Measurements from ENCODE around the gene KRTAP1-5.
"Not testable (repeated sequence)": the region's sequence is repeated elsewhere in the genome, so short reads cannot be mapped to it uniquely, and the experiment has no call there.

The KRTAP1-5 gene, protein sequence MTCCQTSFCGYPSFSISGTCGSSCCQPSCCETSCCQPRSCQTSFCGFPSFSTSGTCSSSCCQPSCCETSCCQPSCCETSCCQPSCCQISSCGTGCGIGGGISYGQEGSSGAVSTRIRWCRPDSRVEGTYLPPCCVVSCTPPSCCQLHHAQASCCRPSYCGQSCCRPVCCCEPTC

DNA sequence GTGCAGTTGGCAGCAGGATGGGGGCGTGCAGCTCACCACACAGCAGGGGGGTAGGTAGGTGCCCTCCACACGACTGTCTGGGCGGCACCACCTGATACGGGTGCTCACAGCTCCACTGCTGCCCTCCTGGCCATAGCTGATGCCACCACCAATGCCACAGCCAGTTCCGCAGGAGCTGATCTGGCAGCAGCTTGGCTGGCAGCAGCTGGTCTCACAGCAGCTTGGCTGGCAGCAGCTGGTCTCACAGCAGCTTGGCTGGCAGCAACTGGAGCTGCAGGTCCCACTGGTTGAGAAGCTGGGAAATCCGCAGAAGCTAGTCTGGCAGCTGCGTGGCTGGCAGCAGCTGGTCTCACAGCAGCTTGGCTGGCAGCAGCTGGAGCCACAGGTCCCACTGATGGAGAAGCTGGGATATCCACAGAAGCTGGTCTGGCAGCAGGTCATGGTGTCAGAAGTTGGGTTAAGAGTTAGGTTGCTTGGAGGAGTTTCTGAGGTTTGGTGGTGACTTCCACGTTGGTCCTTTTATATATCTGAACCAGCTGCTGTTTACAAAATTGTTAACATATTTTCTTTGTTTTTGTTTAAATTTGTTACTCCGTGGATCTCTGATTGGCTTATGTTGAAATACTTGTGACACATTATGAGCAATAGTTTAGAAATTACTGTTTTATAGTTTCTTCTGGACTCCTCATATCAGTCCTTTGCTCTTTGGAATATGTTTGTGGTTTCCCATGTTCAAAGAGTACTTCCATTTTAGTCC is at the start of gene KRTAP1-5:
TSS of gene KRTAP1-5 (minus strand) at position 494 of the 757 bp plus-strand sequence. CDS start at position 441, 53 bp downstream.
- no peaks in the 10 kb centered on the region for H3K4me1 ChIP-seq (ENCODE audit: control insufficient read depth in 1 of 2, insufficient read depth in 2 of 2, low read length in 2 of 2)

DNA sequence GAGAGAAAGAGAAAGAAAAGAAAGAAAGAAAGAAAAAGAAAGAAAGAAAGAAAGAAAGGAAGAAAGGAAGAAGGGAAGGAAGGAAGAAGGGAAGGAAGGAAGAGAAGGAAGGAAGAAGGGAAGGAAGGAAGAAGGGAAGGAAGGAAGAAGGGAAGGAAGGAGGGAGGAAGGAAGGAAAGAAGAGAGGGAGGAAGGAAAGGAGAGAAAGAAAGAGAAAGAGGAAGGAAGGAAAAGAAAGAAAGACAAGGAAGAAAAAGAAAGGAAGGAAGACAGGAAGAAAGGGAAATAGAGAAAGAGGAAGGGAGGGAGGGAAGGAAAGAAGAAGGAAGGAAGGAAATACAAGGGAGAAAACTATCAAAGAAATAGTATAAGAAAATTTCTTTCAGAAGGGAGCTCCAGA is 49.8 kb upstream of the KRTAP1-5 start:
- H3K27ac ChIP-seq (ENCODE audit: low read length): no peak overlapping the region

More for the DNA sequence above, at the start of gene KRTAP1-5:
- Histone ChIP-seq H3K9me3 (ENCODE audit: control insufficient read depth in 1 of 2, low read length in 2 of 2) (no peaks in the 10 kb centered on the region), H3K27ac (ENCODE audit: low read length) (no peak within 1 kb of the TSS), H3K4me3 (ENCODE audit: low read depth in 1 of 2, low read length in 2 of 2) (no peak within 1 kb of the TSS), H3K27me3 (ENCODE audit: low read depth, low read length) (no peaks in the 10 kb centered on the region), H3K36me3 (ENCODE audit: control insufficient read depth in 1 of 2, insufficient read depth in 2 of 2, low read length in 2 of 2) (no peaks in the 10 kb centered on the region)

GRCh38 chr17:41073676-41074075 is 46.7 kb upstream of the KRTAP1-5 start:
- Histone ChIP-seq H3K36me3 (ENCODE audit: control insufficient read depth in 1 of 2, insufficient read depth in 2 of 2, low read length in 2 of 2) (no peaks in the 10 kb centered on the region), H3K9me3 (ENCODE audit: control insufficient read depth in 1 of 2, low read length in 2 of 2) (no peaks in the 10 kb centered on the region), H3K4me1 (ENCODE audit: control insufficient read depth in 1 of 2, insufficient read depth in 2 of 2, low read length in 2 of 2) (no peaks in the 10 kb centered on the region), H3K4me3 (ENCODE audit: low read depth in 1 of 2, low read length in 2 of 2) (no peak overlapping the region), H3K27me3 (ENCODE audit: low read depth, low read length) (no peaks in the 10 kb centered on the region), H3K27ac (ENCODE audit: low read length) (no peak overlapping the region)

More for the DNA sequence above, 49.8 kb upstream of the KRTAP1-5 start:
- Histone ChIP-seq H3K4me1 (ENCODE audit: control insufficient read depth in 1 of 2, insufficient read depth in 2 of 2, low read length in 2 of 2) (no peaks in the 10 kb centered on the region), H3K9me3 (ENCODE audit: control insufficient read depth in 1 of 2, low read length in 2 of 2) (no peaks in the 10 kb centered on the region), H3K27me3 (ENCODE audit: low read depth, low read length) (no peaks in the 10 kb centered on the region), H3K4me3 (ENCODE audit: low read depth in 1 of 2, low read length in 2 of 2) (no peak overlapping the region), H3K36me3 (ENCODE audit: control insufficient read depth in 1 of 2, insufficient read depth in 2 of 2, low read length in 2 of 2) (no peaks in the 10 kb centered on the region)

DNA sequence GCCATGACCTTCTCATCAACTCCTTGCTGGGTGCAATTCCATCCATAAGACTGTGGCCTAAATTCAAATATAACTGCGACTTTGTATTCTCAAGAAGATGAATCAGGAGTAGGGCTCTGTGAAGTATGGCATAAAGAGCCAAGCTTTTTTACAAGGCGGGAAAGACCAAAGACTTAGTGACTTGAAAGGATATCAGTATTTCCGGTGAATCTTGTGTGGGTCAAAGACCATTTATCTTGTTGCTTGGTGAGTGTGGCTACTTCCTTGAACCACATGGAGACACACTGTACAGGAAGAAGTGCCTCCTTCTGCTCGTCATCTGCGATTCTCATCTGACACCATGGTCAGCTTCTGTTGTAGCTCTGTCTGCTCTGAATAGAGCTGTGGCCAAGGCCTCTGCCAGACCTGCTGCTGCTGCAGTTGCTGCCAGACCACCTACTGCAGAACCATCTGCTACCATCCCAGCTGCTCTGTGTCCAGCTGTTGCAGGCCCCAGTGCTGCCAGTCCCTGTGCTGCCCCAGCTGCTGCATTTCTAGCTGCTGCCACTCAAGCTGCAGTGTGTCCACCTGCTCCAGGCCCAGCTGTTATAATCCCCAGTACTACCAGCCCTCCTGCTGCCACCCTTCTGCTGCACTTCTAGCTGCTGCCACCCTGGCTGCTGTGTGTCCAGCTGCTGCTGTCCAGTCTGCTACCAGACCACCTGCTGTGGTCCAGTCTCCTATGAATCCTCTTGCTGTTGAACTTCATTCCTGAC is 44.8 kb upstream of the KRTAP1-5 start:
- Histone ChIP-seq H3K4me1 (ENCODE audit: control insufficient read depth in 1 of 2, insufficient read depth in 2 of 2, low read length in 2 of 2) (no peaks in the 10 kb centered on the region), H3K36me3 (ENCODE audit: control insufficient read depth in 1 of 2, insufficient read depth in 2 of 2, low read length in 2 of 2) (no peaks in the 10 kb centered on the region), H3K27me3 (ENCODE audit: low read depth, low read length) (no peaks in the 10 kb centered on the region), H3K27ac (ENCODE audit: low read length) (no peak overlapping the region), H3K9me3 (ENCODE audit: control insufficient read depth in 1 of 2, low read length in 2 of 2) (no peaks in the 10 kb centered on the region), H3K4me3 (ENCODE audit: low read depth in 1 of 2, low read length in 2 of 2) (no peak overlapping the region)

DNA sequence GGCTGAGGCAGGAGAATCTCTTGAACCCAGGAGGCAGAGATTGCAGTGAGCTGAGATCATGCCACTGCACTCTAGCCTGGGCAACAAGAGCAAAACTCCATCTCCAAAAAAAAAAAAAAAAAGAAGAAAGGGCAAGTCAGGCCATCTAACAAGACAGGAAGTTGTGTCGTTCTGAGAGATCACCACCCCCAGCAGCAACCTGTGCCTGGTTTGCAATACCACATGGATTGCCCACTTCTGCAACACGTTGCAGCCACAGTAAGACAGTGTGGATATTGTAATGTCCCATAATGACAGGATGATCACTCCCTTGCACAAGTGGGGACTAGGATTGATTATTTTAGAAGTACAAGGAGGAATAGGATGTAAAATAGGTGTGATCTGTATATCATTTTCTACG is 42.0 kb upstream of the KRTAP1-5 start:
- Histone ChIP-seq H3K4me3 (ENCODE audit: low read depth in 1 of 2, low read length in 2 of 2) (no peak overlapping the region), H3K36me3 (ENCODE audit: control insufficient read depth in 1 of 2, insufficient read depth in 2 of 2, low read length in 2 of 2) (no peaks in the 10 kb centered on the region), H3K27me3 (ENCODE audit: low read depth, low read length) (no peaks in the 10 kb centered on the region), H3K4me1 (ENCODE audit: control insufficient read depth in 1 of 2, insufficient read depth in 2 of 2, low read length in 2 of 2) (no peaks in the 10 kb centered on the region), H3K27ac (ENCODE audit: low read length) (no peak overlapping the region), H3K9me3 (ENCODE audit: control insufficient read depth in 1 of 2, low read length in 2 of 2) (no peaks in the 10 kb centered on the region)

GRCh38 chr17:41067281-41067680 is 40.3 kb upstream of the KRTAP1-5 start:
- no peak overlapping the region for H3K27ac ChIP-seq (ENCODE audit: low read length)
- no peaks in the 10 kb centered on the region for H3K36me3 ChIP-seq (ENCODE audit: control insufficient read depth in 1 of 2, insufficient read depth in 2 of 2, low read length in 2 of 2)
- H3K4me3 ChIP-seq (ENCODE audit: low read depth in 1 of 2, low read length in 2 of 2): no peak overlapping the region
- H3K9me3 ChIP-seq (ENCODE audit: control insufficient read depth in 1 of 2, low read length in 2 of 2): no peaks in the 10 kb centered on the region
- no peaks in the 10 kb centered on the region for H3K4me1 ChIP-seq (ENCODE audit: control insufficient read depth in 1 of 2, insufficient read depth in 2 of 2, low read length in 2 of 2)
- H3K27me3 ChIP-seq (ENCODE audit: low read depth, low read length): no peaks in the 10 kb centered on the region

DNA sequence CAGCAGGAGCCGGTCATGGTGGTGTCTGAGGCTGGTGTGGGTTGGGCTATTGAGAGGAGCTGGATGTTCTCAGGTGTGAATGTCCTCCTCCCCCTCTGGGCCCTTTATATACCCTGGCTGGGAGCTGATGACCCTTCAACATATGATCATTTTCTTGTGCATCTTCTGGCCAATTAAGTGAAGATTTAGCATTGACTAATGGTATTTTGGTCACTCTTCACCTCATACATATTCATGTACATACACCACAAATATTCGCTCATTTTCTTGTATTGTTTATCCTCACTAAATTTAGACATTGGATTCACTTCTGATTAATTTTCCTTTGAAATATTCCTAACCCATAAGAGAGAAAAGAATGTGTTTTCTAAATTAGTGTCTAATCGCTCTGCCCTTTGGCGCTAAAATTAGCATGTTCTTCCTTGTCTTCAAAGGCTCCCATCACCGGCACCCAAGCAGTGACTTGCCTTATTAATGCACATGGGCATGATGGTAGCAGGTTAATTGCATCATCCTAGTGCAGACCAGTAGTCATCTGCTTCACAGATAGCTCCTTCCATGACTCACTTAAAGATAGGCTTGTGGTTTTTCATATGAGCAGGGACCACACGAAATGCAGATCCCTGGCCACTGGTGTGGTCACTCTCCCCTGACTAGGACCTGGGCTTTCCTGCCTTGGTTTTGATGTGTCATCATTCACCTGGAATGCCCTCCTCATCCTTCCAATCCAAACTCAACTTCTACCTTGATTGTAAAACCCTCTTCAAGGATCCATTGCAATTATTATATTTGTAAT is 39.0 kb upstream of the KRTAP1-5 start, which contains the start of gene KRTAP2-4:
TSS of gene KRTAP2-4 (minus strand) at position 51 of the 796 bp plus-strand sequence. CDS start at position 17, 34 bp downstream.
- Histone ChIP-seq H3K27me3 (ENCODE audit: low read depth, low read length) (no peaks in the 10 kb centered on the region), H3K4me3 (ENCODE audit: low read depth in 1 of 2, low read length in 2 of 2) (no peak within 1 kb of the TSS), H3K36me3 (ENCODE audit: control insufficient read depth in 1 of 2, insufficient read depth in 2 of 2, low read length in 2 of 2) (peaks cover 0 to 4% of the 10 kb centered on the region in 2 donors), H3K27ac (ENCODE audit: low read length) (no peak within 1 kb of the TSS), H3K9me3 (ENCODE audit: control insufficient read depth in 1 of 2, low read length in 2 of 2) (no peaks in the 10 kb centered on the region), H3K4me1 (ENCODE audit: control insufficient read depth in 1 of 2, insufficient read depth in 2 of 2, low read length in 2 of 2) (no peaks in the 10 kb centered on the region)

DNA sequence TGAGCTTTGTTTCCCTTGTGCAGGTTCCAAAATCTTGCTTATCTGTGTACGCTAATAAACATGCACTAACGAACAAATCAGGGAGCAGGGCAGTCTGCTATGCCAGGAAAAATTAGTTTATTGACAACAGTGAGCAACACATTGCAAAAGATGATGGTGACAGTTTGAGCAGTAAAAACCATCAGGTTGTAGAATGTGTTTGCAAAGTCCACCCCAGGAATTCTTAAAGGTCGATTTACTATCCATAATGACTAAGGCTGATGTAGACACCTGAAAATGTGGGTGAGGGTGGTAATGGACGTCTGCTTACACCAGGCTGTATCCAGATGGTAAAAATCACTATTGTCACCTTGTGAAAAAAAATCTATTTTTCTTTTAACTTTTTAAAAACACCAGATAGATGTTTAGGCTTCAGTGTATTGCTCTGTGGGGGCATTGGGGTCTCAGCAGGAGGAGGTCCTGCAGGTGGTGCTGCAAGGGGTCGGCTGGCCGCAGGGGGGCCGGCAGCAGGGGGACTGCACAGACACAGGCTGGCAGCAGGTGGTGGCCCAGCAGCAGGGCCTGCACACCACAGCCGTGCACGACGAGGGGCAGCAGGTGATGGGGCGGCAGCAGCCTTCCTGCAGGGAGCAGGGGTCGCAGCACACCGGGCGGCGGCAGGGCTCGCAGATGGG is 38.1 kb upstream of the KRTAP1-5 start:
- H3K36me3 ChIP-seq (ENCODE audit: control insufficient read depth in 1 of 2, insufficient read depth in 2 of 2, low read length in 2 of 2); H3K9me3 ChIP-seq (ENCODE audit: control insufficient read depth in 1 of 2, low read length in 2 of 2); H3K27ac ChIP-seq (ENCODE audit: low read length); H3K4me1 ChIP-seq (ENCODE audit: control insufficient read depth in 1 of 2, insufficient read depth in 2 of 2, low read length in 2 of 2); H3K4me3 ChIP-seq (ENCODE audit: low read depth in 1 of 2, low read length in 2 of 2); H3K27me3 ChIP-seq (ENCODE audit: low read depth, low read length): not testable (repeated sequence)

DNA sequence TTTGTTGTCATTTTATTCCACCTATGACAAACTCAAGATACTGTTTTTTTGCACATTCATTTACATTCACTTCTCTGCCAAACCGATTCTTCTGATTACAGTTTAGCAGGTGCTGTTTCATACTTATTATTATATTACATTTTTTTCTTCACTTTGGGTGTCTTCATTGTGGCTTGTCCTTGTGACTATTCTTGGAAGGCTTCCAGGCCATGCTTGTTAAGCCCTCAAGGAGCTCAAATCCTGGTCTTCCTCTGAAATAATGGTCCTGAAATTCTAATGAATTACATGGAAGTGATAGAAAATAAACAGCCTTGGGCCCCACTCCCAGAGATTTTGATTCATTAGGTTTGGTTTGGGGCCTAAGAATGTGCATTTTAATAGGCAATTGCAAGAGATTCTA is 37.3 kb upstream of the KRTAP1-5 start:
- no peaks in the 10 kb centered on the region for H3K27me3 ChIP-seq (ENCODE audit: low read depth, low read length)
- no peaks in the 10 kb centered on the region for H3K9me3 ChIP-seq (ENCODE audit: control insufficient read depth in 1 of 2, low read length in 2 of 2)

GRCh38 chr17:41063449-41063848 is 36.4 kb upstream of the KRTAP1-5 start:
- Histone ChIP-seq H3K27ac (ENCODE audit: low read length) (no peak overlapping the region), H3K36me3 (ENCODE audit: control insufficient read depth in 1 of 2, insufficient read depth in 2 of 2, low read length in 2 of 2) (peaks cover 0 to 4% of the 10 kb centered on the region in 2 donors), H3K4me3 (ENCODE audit: low read depth in 1 of 2, low read length in 2 of 2) (no peak overlapping the region), H3K9me3 (ENCODE audit: control insufficient read depth in 1 of 2, low read length in 2 of 2) (no peaks in the 10 kb centered on the region), H3K4me1 (ENCODE audit: control insufficient read depth in 1 of 2, insufficient read depth in 2 of 2, low read length in 2 of 2) (no peaks in the 10 kb centered on the region), H3K27me3 (ENCODE audit: low read depth, low read length) (no peaks in the 10 kb centered on the region)

More for the DNA sequence above, 37.3 kb upstream of the KRTAP1-5 start:
- Histone ChIP-seq H3K4me3 (ENCODE audit: low read depth in 1 of 2, low read length in 2 of 2) (no peak overlapping the region), H3K27ac (ENCODE audit: low read length) (no peak overlapping the region), H3K4me1 (ENCODE audit: control insufficient read depth in 1 of 2, insufficient read depth in 2 of 2, low read length in 2 of 2) (no peaks in the 10 kb centered on the region), H3K36me3 (ENCODE audit: control insufficient read depth in 1 of 2, insufficient read depth in 2 of 2, low read length in 2 of 2) (peaks cover 0 to 4% of the 10 kb centered on the region in 2 donors)

All from muscle layer of duodenum (tissue), 2 donors.